Adipocyte (in vitro differentiated cells): ENCODE results near the gene CTU1.

ENCODE experiments used
- DNase-seq: peaks from one replicate; pipeline ENCODE4 v3.0.0-alpha.2; 2015; ENCODE audit warnings: low read depth
- H3K27me3 ChIP-seq: replicated peaks from 2 replicates; pipeline ENCODE4 v1.7.0; 2013; ENCODE audit warnings: mild to moderate bottlenecking, low read length, moderate library complexity; ENCODE audit not compliant: control insufficient read depth, insufficient read depth
- H3K36me3 ChIP-seq: 2 replicates; pipeline ENCODE4 v1.7.0; 2013; ENCODE audit warnings: low read length, mild to moderate bottlenecking, moderate library complexity; ENCODE audit not compliant: control insufficient read depth, insufficient read depth, severe bottlenecking
- H3K4me1 ChIP-seq: 2 replicates; pipeline ENCODE4 v1.7.0; 2013; ENCODE audit warnings: mild to moderate bottlenecking, low read length, moderate library complexity; ENCODE audit not compliant: control insufficient read depth, insufficient read depth
- H3K4me3 ChIP-seq: 2 replicates; pipeline ENCODE4 v1.7.0; 2013; ENCODE audit warnings: mild to moderate bottlenecking, low read length, moderate library complexity
- H3K9ac ChIP-seq: 2 replicates; pipeline ENCODE4 v1.7.0; 2013; ENCODE audit warnings: mild to moderate bottlenecking, low read length, moderate library complexity
- H3K9me3 ChIP-seq: 2 replicates; pipeline ENCODE4 v1.7.0; 2013; ENCODE audit warnings: mild to moderate bottlenecking, low read length, moderate library complexity; ENCODE audit not compliant: control insufficient read depth

The CTU1 gene

GRCh38 chr19:51142119-51142518 lies 33.9 kb upstream of the CTU1 start, which contains the start of gene SIGLEC7:
SIGLEC7 (plus strand) TSS chr19:51142301; CDS start chr19:51142370, 69 bp downstream.
- peaks cover 3% of the 10 kb centered on the region for H3K4me1 ChIP-seq
- H3K9ac ChIP-seq: no peak within 1 kb of the TSS
- H3K9me3 ChIP-seq: no peaks in the 10 kb centered on the region
- no peak within 1 kb of the TSS for H3K4me3 ChIP-seq
- H3K36me3 ChIP-seq: no peaks in the 10 kb centered on the region
- no peak for DNase-seq
- H3K27me3 ChIP-seq: peaks cover 32% of the 10 kb centered on the region

GRCh38 chr19:51141181-51141580 lies 33.0 kb upstream of the CTU1 start:
- no peaks in the 10 kb centered on the region for H3K9me3 ChIP-seq

GRCh38 chr19:51140441-51140840 lies 32.2 kb upstream of the CTU1 start:
- no peak overlapping the region for H3K4me3 ChIP-seq
- H3K9me3 ChIP-seq: no peaks in the 10 kb centered on the region
- no peak for DNase-seq
- H3K9ac ChIP-seq: no peak overlapping the region
- H3K36me3 ChIP-seq: no peaks in the 10 kb centered on the region
- peaks cover 32% of the 10 kb centered on the region for H3K27me3 ChIP-seq
- peaks cover 3% of the 10 kb centered on the region for H3K4me1 ChIP-seq

More at GRCh38 chr19:51141181-51141580, 33.0 kb upstream of the CTU1 start:
- DNase-seq: no peak
- Histone ChIP-seq H3K4me3 (no peak overlapping the region), H3K36me3 (no peaks in the 10 kb centered on the region), H3K4me1 (peaks cover 3% of the 10 kb centered on the region), H3K27me3 (peaks cover 32% of the 10 kb centered on the region), H3K9ac (no peak overlapping the region)

- Histone ChIP-seq H3K9me3 (no peaks in the 10 kb centered on the region), H3K36me3 (no peaks in the 10 kb centered on the region), H3K9ac (no peak overlapping the region), H3K4me1 (peaks cover 3% of the 10 kb centered on the region), H3K27me3 (peaks cover 32% of the 10 kb centered on the region), H3K4me3 (no peak overlapping the region)
- no peak for DNase-seq
Measured at GRCh38 chr19:51139299-51140014, 31.2 kb upstream of the CTU1 start.

GRCh38 chr19:51138549-51138979 lies 30.4 kb upstream of the CTU1 start:
- Histone ChIP-seq H3K36me3 (no peaks in the 10 kb centered on the region), H3K4me3 (no peak overlapping the region), H3K4me1 (peaks cover 3% of the 10 kb centered on the region), H3K27me3 (peaks cover 25% of the 10 kb centered on the region), H3K9me3 (no peaks in the 10 kb centered on the region), H3K9ac (no peak overlapping the region)
- DNase-seq: no peak

- no peak for DNase-seq
- H3K9ac ChIP-seq: no peak overlapping the region
- H3K4me3 ChIP-seq: no peak overlapping the region
Measured at GRCh38 chr19:51137792-51138425, 29.7 kb upstream of the CTU1 start.

GRCh38 chr19:51136851-51137551 lies 28.8 kb upstream of the CTU1 start:
- peaks cover 6% of the 10 kb centered on the region for H3K4me1 ChIP-seq
- no peak overlapping the region for H3K9ac ChIP-seq
- H3K4me3 ChIP-seq: no peak overlapping the region
- H3K36me3 ChIP-seq: no peaks in the 10 kb centered on the region
- no peaks in the 10 kb centered on the region for H3K9me3 ChIP-seq
- no peak for DNase-seq
- peaks cover 24% of the 10 kb centered on the region for H3K27me3 ChIP-seq

More at GRCh38 chr19:51137792-51138425, 29.7 kb upstream of the CTU1 start:
- Histone ChIP-seq H3K36me3 (no peaks in the 10 kb centered on the region), H3K9me3 (no peaks in the 10 kb centered on the region), H3K27me3 (peaks cover 24% of the 10 kb centered on the region), H3K4me1 (peaks cover 3% of the 10 kb centered on the region)

GRCh38 chr19:51135986-51136762 lies 28.0 kb upstream of the CTU1 start:
- Histone ChIP-seq H3K27me3 (peaks cover 18% of the 10 kb centered on the region), H3K36me3 (no peaks in the 10 kb centered on the region), H3K4me3 (no peak overlapping the region), H3K4me1 (peaks cover 9% of the 10 kb centered on the region), H3K9ac (no peak overlapping the region), H3K9me3 (no peaks in the 10 kb centered on the region)
- DNase-seq: no peak

- Histone ChIP-seq H3K27me3 (peaks cover 7% of the 10 kb centered on the region), H3K9ac (no peak overlapping the region), H3K4me1 (peaks cover 9% of the 10 kb centered on the region), H3K36me3 (no peaks in the 10 kb centered on the region), H3K4me3 (no peak overlapping the region), H3K9me3 (no peaks in the 10 kb centered on the region)
- DNase-seq: no peak
Measured at GRCh38 chr19:51135004-51135403, 26.8 kb upstream of the CTU1 start.

GRCh38 chr19:51131780-51132680 lies 23.8 kb upstream of the CTU1 start:
- H3K4me1 ChIP-seq: peaks cover 11% of the 10 kb centered on the region
- no peaks in the 10 kb centered on the region for H3K9me3 ChIP-seq
- peak overlapping the region; percentile 25 for H3K4me3 ChIP-seq
- H3K36me3 ChIP-seq: no peaks in the 10 kb centered on the region
- peak overlapping the region; percentile 30 for H3K9ac ChIP-seq
- no peak for DNase-seq
- H3K27me3 ChIP-seq: no peaks in the 10 kb centered on the region
